Measurements from ENCODE around the gene SLC25A25.

SLC25A25 gene

DNA sequence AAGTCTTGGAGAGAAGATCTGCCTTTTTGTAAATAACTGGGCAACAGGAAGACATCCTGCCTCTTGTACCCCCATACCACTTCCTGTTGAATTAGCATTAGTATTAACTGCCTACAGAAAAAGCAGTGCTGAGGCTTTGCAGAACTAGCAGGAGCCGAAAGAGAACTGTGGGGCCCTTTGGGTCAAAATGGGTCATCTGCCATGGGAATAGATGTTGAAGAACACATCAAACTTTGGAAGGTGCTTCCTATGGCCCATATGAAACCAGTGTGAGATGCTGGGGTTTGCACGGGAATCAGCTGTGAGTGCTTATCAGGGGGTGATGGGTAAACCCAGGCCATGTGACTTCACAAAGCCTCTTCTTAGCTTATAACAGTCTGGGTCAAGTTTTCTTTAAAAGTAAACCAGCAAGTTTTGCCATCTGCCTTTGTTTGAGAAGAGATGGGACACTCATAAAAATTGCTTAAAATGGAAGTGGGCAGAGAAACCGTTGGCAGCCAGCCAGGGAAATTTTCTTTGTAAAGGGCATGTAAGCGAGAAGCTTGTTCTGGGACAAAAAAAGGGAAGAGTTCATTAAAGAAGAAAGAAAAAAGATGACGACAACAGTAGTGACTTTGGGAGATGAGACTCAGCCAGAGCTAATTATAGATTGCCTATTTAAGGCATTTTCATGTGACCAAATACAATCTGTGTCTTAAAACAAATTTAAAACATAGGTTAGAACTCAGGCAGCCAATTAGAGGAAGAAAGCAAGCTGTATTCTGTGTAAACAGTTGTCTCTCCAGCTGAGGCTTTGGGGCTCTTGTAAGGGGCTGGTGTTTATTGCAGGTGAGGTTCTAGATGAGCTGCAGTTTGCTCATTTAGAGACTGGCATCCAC lies 4.4 kb downstream of the SLC25A25 start:
- peak; percentile 75 for DNase-seq (ENCODE audit: low spot score)

DNA sequence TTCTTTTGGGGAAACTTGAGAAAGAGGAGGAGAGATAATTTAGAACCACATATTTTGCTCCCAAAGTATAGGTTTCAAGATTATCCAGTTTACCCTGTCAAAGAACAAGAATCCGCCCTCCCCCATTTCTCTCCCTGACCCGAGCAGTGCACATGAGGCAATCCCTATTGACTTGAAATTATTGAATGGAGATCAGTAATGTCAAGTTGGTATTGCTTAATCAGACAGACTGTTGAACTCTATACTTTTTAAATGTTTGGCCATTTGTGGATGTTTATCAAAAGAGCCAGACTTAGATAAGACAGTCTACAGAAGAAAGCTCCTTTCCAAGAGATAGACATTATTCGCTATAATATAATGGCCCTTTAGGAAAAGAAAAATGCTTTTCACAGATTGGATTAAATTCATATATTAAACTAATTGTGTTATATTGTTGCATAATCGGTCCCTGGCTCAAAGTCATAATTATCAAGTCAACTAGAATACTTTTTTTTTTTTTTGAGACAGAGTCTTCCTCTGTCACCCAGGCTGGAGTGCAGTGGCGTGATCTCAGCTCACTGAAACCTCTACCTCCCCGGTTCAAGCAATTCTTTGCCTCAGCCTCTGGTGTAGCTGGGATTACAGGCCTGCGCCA lies 5.3 kb downstream of the SLC25A25 start:
- no peak for DNase-seq (ENCODE audit: low spot score)

DNA sequence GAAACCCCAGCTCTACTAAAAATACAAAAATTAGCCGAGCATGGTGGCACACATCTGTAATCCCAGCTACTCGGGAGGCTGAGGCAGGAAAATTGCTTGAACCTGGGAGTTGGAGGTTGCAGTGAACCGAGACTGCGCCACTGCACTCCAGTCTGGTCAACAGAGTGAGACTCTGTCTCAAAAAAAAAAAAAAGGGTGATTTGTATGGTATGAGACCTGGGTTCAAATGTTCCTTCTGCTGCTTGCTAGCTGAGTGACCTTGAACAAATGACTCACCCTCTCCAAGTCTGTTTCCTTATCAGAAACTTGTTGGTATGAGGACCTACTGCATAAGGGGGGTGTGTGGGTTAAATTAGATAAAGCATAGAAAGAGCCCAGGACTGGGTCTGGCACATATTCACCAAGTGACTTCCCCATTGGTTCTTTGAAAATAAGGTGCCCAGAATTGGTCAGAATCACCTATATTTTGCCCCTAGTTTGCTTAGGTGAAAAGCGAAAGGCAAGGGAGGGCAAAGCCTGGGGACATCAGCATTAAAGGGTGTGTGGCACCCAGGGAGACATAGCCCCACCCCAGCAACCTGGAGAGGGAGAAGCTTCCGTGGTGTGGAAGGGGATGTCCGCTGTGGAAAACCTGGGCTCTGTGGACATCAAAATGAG lies 9.9 kb downstream of the SLC25A25 start:
- DNase-seq (ENCODE audit: low spot score) = no peak

DNA sequence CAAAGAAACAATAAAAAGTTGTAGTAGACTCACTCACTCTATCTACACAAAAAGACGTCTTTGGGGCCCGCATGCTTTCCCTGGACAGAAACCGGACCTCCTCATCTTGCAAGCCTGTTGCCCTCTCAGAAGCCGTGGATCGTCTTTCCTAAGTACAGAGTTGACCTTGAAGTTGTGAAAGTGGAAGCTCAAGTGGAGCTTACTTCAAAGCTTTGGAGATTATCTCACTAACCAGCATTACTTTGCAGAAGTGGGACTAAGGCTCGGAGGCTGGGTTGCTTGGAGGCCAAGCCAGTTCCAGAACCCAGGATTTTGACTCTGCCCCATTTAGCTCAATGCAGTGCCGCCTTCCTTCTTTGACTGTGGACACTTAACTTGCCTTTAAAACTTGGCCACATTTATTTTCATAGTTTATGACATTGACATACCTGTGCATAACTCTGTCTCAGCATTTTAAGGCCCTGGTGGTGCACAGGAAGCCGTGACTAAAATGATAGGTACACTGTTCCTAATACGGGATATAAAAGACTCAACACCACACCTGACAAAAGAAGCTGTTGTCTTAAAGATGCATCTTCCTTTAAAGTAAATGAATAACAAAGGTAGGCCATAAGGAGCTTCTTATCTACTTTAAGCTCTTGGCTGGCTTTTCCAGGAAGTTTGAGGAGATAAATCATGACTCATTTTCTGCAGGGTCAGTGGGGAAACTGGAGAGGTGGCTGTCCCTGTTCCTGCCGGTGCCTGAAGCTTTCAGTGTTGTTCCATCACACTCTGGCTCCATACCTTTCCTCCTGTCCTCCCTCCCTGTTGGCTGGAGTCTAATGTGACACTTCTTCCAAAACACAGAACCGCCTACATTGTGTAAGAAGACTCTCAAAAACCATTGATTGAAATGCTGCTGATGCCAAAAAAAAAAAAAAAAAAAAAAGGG lies 10.7 kb downstream of the SLC25A25 start:
- DNase-seq (ENCODE audit: low spot score) = no peak

DNA sequence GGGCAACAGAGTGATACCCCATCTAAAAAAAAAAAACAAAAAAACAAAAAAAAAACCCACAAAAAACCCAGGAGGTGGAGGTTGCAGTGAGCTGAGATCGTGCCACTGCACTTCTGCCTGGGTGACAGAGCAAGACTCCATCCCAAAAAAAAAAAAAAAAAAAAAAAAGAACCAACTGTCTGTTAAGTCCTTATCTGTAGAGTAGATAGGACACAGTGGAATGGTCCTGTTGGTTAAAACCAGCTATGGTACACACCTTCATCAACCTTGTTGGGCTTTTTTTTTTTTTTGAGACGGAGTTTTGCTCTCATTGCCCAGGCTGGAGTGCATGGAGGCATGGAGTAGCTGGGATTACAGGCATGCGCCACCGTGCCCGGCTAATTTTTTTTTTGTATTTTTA lies 12.2 kb downstream of the SLC25A25 start:
- no peak for DNase-seq (ENCODE audit: low spot score)

DNA sequence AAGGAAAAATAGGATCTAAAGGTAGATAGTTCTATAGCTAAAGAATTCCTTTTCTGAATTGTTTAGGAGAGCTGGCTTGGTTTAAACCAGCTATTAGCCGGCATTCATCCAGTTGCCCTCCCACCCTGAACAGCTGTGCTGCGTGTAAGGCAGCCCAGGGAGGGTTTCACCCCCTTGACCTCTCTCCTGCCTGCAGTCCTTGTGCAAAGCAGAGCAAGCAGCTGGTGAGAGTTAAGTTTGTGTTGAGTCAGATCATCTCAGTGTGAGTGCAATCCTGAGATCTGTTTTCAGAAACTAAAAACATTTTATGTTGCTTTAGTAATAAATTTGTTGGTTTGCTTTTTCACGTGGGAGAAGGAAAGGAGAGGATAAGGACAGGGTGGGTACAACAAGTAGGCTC lies 13.0 kb downstream of the SLC25A25 start:
- no peak for DNase-seq (ENCODE audit: low spot score)

DNA sequence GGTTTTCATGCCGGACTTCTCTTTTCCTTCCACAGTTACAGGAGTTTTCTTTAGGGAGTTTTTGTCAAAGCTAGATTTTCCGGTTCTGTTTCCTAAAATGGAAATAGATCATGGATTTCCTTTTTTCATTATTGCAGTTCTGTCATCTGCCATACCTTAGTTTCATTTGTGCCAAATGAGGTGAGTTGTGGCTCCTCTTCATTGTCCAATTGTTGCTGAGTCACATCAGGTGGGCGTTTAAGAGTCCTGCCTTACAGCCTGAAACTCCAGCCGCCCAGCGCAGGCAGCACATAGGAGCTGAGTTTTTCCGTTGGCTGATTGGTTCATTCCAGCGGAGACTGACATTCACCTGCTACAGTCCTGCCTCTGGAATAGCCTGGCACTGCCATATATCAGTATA lies 14.1 kb downstream of the SLC25A25 start:
- DNase-seq (ENCODE audit: low spot score) = no peak

DNA sequence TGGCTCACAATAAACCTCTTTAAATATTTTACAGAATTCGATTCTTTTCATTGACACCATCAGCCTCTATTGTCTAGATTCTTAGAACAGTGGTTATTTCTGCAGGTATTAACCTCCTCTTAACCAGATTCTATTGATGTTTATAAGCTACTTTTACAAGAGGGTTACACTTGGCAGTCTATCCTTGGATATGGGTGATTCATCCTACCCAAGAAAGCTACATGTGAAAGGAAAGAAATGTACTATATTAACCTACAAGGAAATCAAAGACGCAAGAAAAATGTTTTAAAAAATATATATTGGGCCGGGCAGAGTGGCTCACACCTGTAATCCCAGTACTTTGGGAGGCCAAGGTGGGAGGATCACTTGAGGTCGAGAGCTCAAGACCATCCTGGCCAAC lies 16.7 kb downstream of the SLC25A25 start:
- no peak for DNase-seq (ENCODE audit: low spot score)

DNA sequence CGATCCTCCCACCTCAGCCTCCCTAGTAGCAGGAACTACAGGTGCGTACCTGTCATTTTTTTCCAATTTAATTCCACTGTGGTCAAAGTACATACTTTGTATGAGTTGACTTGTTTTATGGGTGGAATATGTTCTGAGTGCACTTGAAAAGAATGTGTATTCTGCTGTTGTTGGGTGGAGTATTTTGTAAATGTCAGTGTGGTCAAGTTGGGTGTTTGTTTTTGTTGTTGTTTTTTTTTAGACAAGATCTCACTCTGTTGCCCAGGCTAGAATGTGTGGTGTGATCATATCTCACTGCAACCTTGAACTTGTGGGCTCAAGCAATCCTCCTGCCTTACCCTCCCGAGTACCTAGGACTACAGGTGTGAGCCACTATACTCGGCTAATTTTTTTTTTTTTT lies 17.9 kb downstream of the SLC25A25 start:
- no peak for DNase-seq (ENCODE audit: low spot score)

DNA sequence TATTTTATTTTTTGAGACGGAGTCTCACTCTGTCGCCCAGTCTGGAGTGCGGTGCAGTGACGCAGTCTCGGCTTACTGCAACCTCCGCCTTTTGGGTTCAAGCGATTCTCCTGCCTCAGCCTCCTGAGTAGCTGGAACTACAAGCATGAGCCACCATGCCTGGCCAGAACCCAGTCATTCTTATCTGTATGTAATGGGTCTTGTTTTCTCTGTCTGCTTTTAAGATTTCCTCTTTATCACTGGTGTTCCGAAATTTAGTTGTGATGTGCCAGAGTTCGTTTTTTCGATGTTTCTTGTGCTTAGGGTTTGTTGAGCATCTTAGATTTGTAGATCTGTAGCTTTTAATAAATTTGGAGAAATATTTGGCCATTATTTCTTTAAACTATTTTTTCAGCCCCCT lies 19.2 kb downstream of the SLC25A25 start:
- no peak for DNase-seq (ENCODE audit: low spot score)

DNA sequence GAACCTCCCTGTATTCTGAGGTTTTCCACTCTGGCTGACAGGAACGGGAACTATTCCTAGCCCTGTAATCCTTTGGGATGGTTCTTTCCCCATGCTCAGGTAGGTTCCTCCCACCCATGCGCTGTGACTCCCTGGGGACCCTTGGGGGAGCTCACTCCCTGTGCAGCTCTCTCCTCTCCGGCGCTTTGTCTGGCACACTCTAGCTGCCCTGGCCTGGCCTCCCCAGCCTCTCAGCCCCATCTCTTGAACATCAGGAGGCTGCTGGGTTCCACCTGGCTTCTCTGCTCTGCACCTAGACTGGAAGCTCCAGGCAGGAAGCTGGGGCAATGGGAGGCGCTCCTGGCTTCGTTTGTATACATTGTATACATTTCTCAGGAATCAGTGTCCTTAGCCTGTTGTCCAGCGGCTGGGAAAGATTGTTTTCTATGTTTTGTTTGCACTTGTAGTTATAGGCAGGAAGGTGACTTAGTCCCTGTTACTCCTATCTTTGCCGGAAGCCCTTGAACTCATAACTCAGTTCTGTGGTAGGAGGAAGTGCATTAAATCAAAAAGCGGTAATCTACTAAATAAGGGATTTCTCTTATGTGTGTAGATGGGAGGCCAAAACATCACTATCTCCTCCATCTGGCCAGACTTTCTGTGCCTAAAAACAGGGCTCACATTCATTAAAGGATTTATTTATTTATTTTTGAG lies 20.4 kb downstream of the SLC25A25 start:
- no peak for DNase-seq (ENCODE audit: low spot score)

DNA sequence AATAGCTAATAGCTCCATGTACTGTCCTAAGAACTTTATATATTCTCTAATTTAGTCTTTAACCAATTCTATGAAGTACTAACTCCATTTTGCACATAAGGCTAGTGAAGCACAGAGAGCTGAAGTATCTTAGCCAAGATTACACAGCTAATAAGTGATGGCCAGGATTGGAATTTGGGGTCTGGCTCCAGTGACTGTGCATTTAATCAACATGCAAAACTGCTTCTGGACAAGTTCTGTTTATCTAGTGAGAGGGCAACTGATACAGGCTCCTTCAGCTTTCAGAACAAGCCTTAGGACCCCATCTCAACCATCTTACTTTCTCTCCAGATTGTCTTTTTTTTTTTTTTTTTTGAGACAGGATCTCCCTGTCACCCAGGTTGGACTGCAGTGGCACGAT lies 21.3 kb downstream of the SLC25A25 start:
- DNase-seq (ENCODE audit: low spot score) = no peak

DNA sequence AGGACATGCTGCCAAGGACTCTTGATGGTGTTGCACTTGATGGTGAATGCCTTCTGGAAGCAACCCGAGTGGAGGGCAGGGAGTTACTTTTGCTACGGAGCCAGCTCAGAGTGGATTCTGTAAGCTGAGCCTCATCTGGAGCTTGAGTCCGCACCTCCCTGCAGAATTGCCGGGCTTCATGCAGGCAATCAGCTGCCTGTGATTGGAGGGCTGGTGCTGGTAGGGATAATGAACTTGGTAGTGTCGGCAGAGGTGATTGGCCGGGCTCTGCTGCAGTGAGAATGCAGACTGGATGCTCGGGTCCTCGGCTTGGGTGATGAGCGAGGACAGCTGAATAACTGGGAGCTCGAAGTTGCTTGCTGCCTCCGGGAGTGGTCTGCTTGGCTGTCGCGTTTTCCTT lies 23.1 kb downstream of the SLC25A25 start:
- peak; percentile 85 for DNase-seq (ENCODE audit: low spot score)

DNA sequence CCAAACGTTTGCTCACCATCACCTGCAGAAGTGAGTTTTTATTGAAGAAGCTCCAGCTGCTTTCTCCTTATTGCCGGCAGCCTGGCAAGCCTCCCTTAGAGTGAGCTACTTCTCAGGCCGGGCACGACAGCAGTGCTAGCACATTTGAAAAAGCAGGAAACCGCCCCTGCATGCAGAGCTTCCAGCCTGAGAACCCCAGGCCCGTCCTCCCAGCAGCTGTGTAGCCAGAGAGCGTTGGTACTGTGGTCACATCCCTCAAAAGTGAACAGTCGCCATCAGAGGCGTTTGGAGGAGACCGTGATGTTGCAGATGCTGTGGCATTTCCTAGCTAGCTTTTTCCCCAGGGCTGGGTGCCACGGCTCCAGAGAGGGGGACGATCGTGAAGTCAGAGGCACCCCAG lies 23.5 kb downstream of the SLC25A25 start:
- no peak for DNase-seq (ENCODE audit: low spot score)

DNA sequence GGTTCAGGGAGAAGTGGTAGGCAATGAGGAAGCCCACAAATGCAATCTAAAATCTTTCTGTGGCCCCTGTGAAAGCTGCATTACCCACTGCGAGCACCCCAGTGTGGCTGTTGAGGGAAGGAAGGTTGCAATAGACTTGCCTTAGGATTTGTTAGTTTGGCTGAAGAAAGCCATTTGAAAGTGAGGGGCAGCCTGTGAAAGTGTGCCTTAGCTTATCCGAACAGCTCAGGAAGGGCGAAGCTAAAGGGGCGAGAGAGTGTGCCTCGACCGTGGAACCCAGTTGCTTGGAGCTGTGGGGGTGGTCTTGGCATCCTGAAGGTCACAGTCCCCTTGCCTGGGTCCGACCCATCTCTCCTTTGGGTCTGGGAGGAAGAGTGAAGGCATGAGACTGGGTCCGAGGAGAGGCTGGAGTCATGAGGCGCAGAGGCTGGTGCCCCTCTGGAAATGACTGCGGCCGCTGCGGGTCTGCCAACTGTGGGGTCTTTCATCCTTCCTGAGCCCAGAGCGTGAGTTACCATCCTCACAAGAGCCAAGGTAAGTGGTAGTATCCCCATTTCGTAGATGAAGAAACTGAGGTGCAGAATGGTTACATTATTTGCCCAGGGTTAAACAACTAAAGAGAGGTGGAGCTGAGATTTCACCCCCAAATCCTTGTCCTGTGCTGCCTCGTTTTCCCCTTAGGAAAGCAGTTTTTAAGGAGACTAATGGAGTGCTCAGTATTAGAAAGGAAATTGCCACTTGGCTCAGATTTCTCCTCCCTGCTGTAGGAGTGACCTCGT lies 24.4 kb downstream of the SLC25A25 start:
- DNase-seq (ENCODE audit: low spot score) = no peak

DNA sequence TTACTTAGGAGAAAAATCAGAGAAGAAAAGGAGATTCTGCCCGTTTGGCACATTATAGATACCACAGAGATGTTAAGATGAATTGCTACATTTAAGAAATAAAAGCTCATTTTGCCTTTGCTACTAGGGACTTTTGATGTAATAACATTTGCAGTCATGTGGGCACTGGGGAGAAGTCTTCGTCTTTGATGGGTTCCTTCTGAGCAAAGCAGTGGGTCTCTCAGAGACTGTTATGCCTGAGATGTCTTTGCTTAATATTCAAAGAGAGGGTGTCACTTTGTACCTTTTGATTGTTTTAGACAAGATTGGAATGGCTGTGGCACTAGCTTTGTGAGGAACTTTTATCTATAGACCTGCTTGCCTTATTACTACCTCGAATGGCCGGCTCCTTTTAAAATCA lies 25.0 kb downstream of the SLC25A25 start:
- DNase-seq (ENCODE audit: low spot score) = no peak

DNA sequence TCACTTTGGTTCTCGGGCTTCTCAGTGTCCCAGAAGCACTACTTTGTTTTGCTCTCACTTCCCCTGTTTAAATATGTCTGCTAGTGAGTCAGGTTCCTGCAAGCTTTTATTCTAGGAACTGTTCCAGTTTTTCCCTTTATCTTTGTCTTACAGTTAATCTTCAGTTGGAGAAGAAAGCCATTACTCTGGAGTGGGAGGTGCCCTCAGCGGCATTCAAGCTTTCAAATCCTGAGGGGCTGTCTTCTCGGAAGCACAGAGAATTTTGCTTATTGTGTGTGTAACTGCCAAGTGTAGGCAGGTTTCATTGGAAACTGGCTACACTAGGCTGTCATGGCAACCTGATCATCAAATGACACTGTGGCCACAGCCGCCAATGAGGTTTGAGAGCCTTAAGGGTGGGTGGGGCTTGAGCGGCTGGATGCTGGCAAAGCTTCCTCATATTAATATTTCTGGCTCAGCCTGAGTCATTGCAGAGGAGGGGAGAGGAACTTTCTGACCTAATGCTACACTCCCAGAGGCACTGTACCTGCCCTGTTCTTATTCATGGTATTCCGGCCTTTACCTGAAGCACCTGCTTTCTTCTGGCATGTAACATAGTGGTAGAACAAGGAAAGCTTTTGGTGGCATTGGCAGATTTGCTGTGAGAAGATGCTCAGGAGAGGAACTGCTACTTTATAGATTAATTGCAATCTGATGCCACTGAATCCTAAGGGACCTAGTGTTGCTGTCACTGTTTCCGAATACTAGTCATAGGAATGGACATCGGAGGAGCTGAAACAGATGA lies 26.3 kb downstream of the SLC25A25 start:
- DNase-seq (ENCODE audit: low spot score) = peak; percentile 80

DNA sequence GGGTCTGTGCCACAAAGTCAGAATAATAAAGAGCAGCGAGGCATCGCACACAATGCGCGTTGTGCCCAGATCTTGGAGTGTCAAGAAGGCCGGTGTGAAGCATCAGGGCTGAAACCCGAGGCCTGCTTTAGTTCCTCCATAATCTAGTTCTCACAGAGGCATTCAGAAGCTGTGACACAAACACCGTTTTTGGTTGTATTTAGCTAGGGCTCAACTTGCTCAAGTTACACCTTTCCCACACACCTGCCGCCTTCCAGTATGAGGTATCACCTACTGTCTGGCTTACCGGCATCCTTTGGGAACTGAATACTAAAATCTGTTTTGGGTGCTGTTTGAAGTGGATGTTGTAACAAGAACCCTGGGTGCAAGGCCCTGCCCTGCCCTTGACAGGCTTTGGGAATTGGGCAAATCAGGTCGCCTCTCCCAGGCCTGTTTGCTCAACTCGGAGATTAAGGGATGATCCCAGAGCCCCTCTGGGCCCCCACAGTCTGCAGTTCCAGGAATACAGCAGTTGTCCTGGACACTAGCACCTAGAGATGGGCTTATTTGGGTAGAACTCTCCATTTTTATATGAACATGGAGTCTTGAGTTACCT lies 27.0 kb downstream of the SLC25A25 start:
- no peak for DNase-seq (ENCODE audit: low spot score)
